ENCODE results near the gene EMC9.

Gene EMC9

GRCh38 chr14:24129410-24129998, 11.9 kb downstream of the EMC9 start:
- Histone ChIP-seq H3K27me3 (ENCODE audit: insufficient read depth, low read length) (no peaks in the 10 kb centered on the region), H3K9me3 (ENCODE audit: low read length) (no peaks in the 10 kb centered on the region), H2AFZ (ENCODE audit: low read depth, low read length) (no peak overlapping the region), H3K36me3 (ENCODE audit: insufficient read depth, low read length) (no peaks in the 10 kb centered on the region), H3K4me1 (ENCODE audit: insufficient read depth, low read length) (no peaks in the 10 kb centered on the region), H3K4me3 (ENCODE audit: low read length) (no peak overlapping the region)

GRCh38 chr14:24127673-24128072, 13.7 kb downstream of the EMC9 start:
- Histone ChIP-seq H3K27me3 (ENCODE audit: insufficient read depth, low read length) (no peaks in the 10 kb centered on the region), H3K4me1 (ENCODE audit: insufficient read depth, low read length) (no peaks in the 10 kb centered on the region), H3K4me3 (ENCODE audit: low read length) (no peak overlapping the region), H2AFZ (ENCODE audit: low read depth, low read length) (no peak overlapping the region), H3K36me3 (ENCODE audit: insufficient read depth, low read length) (peaks cover 13% of the 10 kb centered on the region), H3K9me3 (ENCODE audit: low read length) (no peaks in the 10 kb centered on the region)

DNA sequence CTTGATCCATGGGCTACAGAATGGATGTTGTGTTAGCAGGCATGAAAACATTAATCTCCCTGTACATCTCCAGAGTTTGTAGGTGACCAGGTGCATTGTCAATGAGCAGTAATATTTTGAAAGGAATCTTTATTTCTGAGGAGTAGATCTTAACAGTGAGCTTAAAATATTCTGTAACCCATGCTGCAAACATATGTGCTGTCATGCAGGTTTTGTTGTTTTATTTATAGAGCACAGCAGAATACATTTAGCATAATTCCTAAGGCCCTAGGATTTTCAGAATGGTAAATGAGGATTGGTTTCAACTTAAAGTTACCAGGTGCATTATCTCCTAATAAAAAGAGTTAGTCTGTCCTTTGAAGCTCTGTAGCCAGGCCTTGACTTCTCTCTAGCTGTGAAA, 14.5 kb downstream of the EMC9 start:
- H3K4me1 ChIP-seq (ENCODE audit: insufficient read depth, low read length), result no peaks in the 10 kb centered on the region
- peaks cover 16% of the 10 kb centered on the region for H3K36me3 ChIP-seq (ENCODE audit: insufficient read depth, low read length)
- H3K9me3 ChIP-seq (ENCODE audit: low read length), result no peaks in the 10 kb centered on the region
- H3K27me3 ChIP-seq (ENCODE audit: insufficient read depth, low read length), result no peaks in the 10 kb centered on the region
- no peak overlapping the region for H3K4me3 ChIP-seq (ENCODE audit: low read length)
- H2AFZ ChIP-seq (ENCODE audit: low read depth, low read length), result no peak overlapping the region

- peaks cover 44% of the 10 kb centered on the region for H3K36me3 ChIP-seq (ENCODE audit: insufficient read depth, low read length)
- no peaks in the 10 kb centered on the region for H3K4me1 ChIP-seq (ENCODE audit: insufficient read depth, low read length)
- H3K27me3 ChIP-seq (ENCODE audit: insufficient read depth, low read length), result no peaks in the 10 kb centered on the region
- no peak overlapping the region for H3K4me3 ChIP-seq (ENCODE audit: low read length)
- no peak overlapping the region for H2AFZ ChIP-seq (ENCODE audit: low read depth, low read length)
- H3K9me3 ChIP-seq (ENCODE audit: low read length), result no peaks in the 10 kb centered on the region
These were observed 17.7 kb downstream of the EMC9 start for GRCh38 chr14:24123424-24124417.

DNA sequence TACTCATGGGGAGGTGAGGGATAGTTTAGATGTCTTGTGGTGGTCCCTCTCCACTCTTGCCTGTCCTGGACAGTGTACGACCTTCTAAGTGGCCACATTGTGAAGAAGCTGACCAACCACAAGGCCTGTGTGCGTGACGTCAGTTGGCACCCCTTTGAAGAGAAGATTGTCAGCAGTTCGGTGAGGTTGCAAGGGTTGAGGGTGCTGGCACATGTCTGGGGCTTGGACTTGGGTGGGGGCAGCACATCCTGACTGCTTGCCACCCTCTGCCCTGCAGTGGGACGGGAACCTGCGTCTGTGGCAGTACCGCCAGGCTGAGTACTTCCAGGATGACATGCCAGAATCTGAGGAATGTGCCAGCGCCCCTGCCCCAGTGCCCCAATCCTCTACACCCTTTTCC, 18.5 kb downstream of the EMC9 start:
- H3K4me1 ChIP-seq (ENCODE audit: insufficient read depth, low read length), result no peaks in the 10 kb centered on the region
- peaks cover 52% of the 10 kb centered on the region for H3K36me3 ChIP-seq (ENCODE audit: insufficient read depth, low read length)
- no peak overlapping the region for H2AFZ ChIP-seq (ENCODE audit: low read depth, low read length)
- H3K4me3 ChIP-seq (ENCODE audit: low read length), result no peak overlapping the region
- H3K9me3 ChIP-seq (ENCODE audit: low read length), result no peaks in the 10 kb centered on the region
- no peaks in the 10 kb centered on the region for H3K27me3 ChIP-seq (ENCODE audit: insufficient read depth, low read length)

- no peaks in the 10 kb centered on the region for H3K9me3 ChIP-seq (ENCODE audit: low read length)
- no peaks in the 10 kb centered on the region for H3K4me1 ChIP-seq (ENCODE audit: insufficient read depth, low read length)
- no peak overlapping the region for H3K4me3 ChIP-seq (ENCODE audit: low read length)
- H2AFZ ChIP-seq (ENCODE audit: low read depth, low read length), result no peak overlapping the region
- H3K27me3 ChIP-seq (ENCODE audit: insufficient read depth, low read length), result no peaks in the 10 kb centered on the region
- H3K36me3 ChIP-seq (ENCODE audit: insufficient read depth, low read length), result peaks cover 57% of the 10 kb centered on the region
These were observed 19.0 kb downstream of the EMC9 start for GRCh38 chr14:24122416-24122815.

DNA sequence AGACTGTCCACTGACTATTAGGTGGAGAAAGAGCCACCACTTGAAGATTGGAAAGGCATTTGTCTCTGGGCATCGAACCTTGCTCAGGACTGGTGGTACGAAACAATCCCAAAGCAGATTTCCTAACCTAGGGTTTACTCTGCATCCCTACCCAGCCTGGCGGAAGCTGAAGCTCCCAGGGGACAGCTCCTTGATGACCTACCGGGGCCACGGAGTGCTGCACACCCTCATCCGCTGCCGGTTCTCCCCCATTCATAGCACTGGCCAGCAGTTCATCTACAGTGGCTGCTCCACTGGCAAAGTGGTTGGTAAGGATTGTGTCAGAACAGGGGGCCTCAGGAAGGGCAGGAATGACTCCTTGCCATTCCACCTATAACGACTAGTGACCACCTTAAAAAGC, 20.2 kb downstream of the EMC9 start:
- peaks cover under 1% of the 10 kb centered on the region for H3K4me1 ChIP-seq (ENCODE audit: insufficient read depth, low read length)
- H3K4me3 ChIP-seq (ENCODE audit: low read length), result no peak overlapping the region
- H3K36me3 ChIP-seq (ENCODE audit: insufficient read depth, low read length), result peaks cover 57% of the 10 kb centered on the region
- no peaks in the 10 kb centered on the region for H3K27me3 ChIP-seq (ENCODE audit: insufficient read depth, low read length)
- H3K9me3 ChIP-seq (ENCODE audit: low read length), result no peaks in the 10 kb centered on the region
- H2AFZ ChIP-seq (ENCODE audit: low read depth, low read length), result no peak overlapping the region

DNA sequence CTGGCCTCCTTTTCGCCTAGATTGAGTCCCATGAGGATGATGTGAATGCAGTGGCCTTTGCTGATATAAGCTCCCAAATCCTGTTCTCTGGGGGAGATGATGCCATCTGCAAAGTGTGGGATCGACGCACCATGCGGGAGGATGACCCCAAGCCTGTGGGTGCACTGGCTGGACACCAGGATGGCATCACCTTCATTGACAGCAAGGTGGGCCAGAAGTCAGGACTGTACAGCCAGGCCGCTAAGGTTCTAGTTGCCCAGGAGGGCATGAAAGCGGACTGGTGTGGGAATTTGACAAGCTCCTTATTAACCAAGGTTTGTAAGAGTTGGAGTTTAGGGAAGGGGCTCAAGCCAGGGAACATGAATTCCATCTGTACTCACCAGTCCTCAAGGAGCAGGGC, 21.7 kb downstream of the EMC9 start:
- no peak overlapping the region for H2AFZ ChIP-seq (ENCODE audit: low read depth, low read length)
- H3K9me3 ChIP-seq (ENCODE audit: low read length), result no peaks in the 10 kb centered on the region
- H3K4me1 ChIP-seq (ENCODE audit: insufficient read depth, low read length), result peaks cover 9% of the 10 kb centered on the region
- no peak overlapping the region for H3K4me3 ChIP-seq (ENCODE audit: low read length)
- H3K36me3 ChIP-seq (ENCODE audit: insufficient read depth, low read length), result peaks cover 57% of the 10 kb centered on the region
- no peaks in the 10 kb centered on the region for H3K27me3 ChIP-seq (ENCODE audit: insufficient read depth, low read length)

- Histone ChIP-seq H3K27me3 (ENCODE audit: insufficient read depth, low read length) (no peaks in the 10 kb centered on the region), H3K4me1 (ENCODE audit: insufficient read depth, low read length) (peaks cover 9% of the 10 kb centered on the region), H2AFZ (ENCODE audit: low read depth, low read length) (no peak overlapping the region), H3K4me3 (ENCODE audit: low read length) (no peak overlapping the region), H3K9me3 (ENCODE audit: low read length) (no peaks in the 10 kb centered on the region), H3K36me3 (ENCODE audit: insufficient read depth, low read length) (peaks cover 42% of the 10 kb centered on the region)
These were observed 24.2 kb downstream of the EMC9 start for GRCh38 chr14:24117179-24117578.

DNA sequence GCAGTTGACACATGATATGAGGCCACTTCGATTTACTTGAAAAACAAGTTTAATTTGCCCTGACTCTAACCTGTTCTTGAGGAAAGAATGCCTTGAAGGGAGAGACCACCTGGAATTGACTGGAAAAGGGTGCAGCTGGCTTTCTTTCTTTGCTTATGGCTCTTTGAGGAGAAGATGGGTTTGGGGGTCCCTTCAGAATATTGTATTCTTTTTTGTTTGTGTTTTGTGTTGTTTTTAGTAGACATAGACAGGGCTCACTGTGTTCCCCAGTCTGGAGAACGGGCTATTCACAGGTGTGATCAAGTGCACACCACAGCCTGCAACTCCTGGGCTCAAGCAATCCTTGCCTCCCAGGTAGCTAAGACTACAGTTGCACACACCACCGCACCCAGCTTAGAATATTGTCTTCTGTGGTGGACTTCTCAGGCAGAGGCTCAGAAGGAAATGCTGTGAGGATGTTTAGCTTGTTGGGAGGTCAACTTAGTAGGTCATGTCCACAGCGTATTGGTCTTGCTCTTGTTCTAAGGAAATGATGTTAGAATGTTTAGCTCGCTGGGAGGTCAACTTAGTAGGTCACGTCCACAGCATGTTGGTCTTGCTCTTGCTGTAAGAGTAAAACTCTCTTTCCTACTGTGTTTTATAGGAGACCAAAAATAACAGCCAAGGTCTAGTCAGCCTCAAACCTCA, 25.1 kb downstream of the EMC9 start:
- H2AFZ ChIP-seq (ENCODE audit: low read depth, low read length), result no peak overlapping the region
- H3K4me1 ChIP-seq (ENCODE audit: insufficient read depth, low read length), result peaks cover 9% of the 10 kb centered on the region
- H3K36me3 ChIP-seq (ENCODE audit: insufficient read depth, low read length), result peaks cover 35% of the 10 kb centered on the region
- H3K9me3 ChIP-seq (ENCODE audit: low read length), result no peaks in the 10 kb centered on the region
- peak overlapping the region; percentile 84 for H3K4me3 ChIP-seq (ENCODE audit: low read length)
- H3K27me3 ChIP-seq (ENCODE audit: insufficient read depth, low read length), result no peaks in the 10 kb centered on the region

DNA sequence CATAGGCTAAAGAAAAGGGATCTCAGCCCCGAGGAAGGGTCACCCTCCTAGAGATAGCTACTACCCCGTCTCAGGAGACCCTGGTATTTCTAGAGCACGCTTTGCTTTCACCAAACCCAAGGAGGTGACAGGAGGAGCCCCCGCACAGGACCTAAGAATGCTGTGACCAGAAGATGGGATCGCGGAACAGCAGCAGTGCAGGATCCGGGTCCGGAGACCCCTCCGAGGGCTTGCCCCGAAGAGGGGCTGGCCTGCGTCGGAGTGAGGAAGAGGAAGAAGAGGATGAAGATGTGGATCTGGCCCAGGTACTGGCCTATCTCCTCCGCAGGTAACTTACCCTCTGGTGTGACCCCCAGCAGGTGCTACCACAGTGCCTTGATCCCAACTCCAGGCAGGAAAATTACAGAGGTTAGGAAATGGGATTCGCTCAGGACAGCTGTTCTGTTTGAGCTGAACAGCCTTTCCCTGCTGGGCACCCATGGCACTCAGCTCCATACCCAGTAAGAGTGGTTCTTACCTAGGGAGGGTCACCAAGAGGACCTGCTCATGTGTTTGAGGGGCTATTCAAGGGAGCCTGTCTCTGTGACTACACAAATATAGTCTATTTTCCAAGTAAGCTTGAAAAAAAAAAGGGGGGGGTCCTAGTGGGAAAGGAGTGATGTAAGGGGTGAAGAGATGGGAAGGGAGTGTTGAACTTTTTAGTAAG, 25.8 kb downstream of the EMC9 start:
- Histone ChIP-seq H3K36me3 (ENCODE audit: insufficient read depth, low read length) (peaks cover 28% of the 10 kb centered on the region), H3K4me1 (ENCODE audit: insufficient read depth, low read length) (peaks cover 9% of the 10 kb centered on the region), H3K4me3 (ENCODE audit: low read length) (peak overlapping the region; percentile 84), H2AFZ (ENCODE audit: low read depth, low read length) (peak overlapping the region; percentile 81), H3K9me3 (ENCODE audit: low read length) (no peaks in the 10 kb centered on the region), H3K27me3 (ENCODE audit: insufficient read depth, low read length) (no peaks in the 10 kb centered on the region)

DNA sequence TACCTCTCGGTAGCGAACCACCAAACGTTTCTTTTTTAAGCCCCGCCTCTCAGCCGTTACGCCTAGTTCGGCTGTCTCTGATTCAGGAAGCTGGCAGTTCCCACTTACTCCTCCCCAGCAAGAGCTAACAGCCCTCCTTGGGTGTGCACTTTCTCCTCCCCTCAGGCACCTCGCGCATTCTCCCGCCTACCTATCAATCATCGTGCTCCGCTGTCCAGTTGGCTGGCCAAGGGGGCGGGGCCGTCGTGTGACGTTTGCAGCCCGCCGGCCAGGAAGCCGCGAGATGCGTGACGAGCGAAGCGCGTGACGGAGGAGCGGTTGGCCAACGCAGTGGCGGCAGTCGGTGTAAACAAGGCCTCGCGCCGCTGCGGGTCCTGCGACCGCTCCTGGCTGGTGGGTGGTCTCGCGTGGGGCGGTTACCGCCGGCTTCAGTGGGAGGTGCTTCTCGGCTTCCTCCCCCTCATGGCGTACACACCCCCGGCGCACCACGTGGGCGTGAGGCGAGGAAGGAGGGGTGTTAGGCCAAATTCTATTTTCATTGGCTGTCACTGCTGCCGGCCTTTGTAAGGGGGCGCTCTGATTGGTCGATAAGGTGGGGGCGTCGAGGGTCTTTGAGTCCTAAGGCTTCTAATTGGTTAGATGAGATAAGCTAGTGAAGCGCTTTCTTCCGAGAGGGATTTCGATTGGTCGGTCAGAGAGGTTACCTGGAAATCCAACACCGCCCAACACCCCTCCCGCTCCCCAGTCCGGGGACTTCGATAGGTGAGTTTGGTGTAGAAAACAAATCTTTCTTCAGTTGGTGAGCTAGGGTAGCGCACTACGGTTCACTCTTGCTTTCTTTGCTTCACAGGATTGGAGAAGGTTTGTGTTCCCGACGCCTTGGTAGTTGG, 26.6 kb downstream of the EMC9 start, which contains the start of the genes DCAF11 and NRL:
DCAF11 (plus strand) TSS at position 246 of the 890 bp plus-strand sequence. CDS start 818 bp downstream, outside the sequence.
NRL (minus strand) TSS at position 418 of the 890 bp plus-strand sequence. CDS start 32,101 bp downstream, outside the sequence.
- Histone ChIP-seq H3K27me3 (ENCODE audit: insufficient read depth, low read length) (no peaks in the 10 kb centered on the region), H3K9me3 (ENCODE audit: low read length) (no peaks in the 10 kb centered on the region), H3K4me3 (ENCODE audit: low read length) (peak within 1 kb of the TSS; percentile 84), H3K4me1 (ENCODE audit: insufficient read depth, low read length) (peaks cover 9% of the 10 kb centered on the region), H3K36me3 (ENCODE audit: insufficient read depth, low read length) (peaks cover 24% of the 10 kb centered on the region), H2AFZ (ENCODE audit: low read depth, low read length) (peak within 1 kb of the TSS; percentile 81)

Measured in neuron (in vitro differentiated cells).